HG02642 (cell line): ENCODE measurements around the gene TRIP12.
"Not testable (repeated sequence)": the region's sequence is repeated elsewhere in the genome, so short reads cannot be mapped to it uniquely, and the experiment has no call there.

Experiments
- ATAC-seq: cut with Tn5 transposase; IDR thresholded peaks from one replicate; pipeline ENCODE4 v1.9.1; 2021; ENCODE audit warnings: mild to moderate bottlenecking; ENCODE audit not compliant: unreplicated experiment, poor library complexity

TRIP12 gene

DNA sequence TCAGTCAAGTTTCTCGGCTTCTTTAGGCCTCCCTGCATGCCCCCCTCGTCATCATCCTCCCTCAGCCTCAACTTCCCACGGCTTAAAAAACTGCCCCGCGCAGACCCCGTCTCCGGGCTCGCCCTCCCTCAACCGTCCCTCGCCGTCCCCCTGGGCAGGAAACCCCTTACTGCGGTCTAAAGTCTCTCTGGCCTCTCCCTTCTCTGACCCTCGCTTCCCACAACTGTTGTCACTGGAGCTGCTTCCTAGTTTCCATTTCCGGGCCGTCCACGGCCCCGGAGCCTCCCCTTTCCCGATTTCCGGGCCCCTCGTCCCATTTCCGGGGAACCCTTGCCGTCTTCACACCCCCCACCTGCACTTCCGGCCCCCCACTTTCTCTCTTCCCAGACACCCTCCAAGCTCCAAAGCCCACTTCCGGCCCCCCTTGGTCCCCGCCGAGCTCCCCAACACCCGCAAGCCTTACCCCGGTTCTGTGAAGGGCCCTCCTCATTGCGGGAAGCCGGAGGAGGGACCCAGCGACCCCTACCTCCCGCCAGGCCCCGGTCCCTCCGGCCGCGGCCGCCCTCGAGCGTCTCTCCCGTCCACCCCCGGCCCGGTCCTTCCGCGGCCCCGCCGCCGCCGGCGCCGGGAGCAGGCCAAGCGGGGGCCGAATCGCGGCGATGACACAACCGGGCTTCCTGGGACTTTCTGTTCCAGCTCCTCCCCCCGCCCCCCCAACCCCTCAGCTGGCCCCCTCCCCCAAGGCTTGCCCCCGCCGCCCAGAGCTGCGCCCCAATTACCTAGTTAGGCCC, 513 bp downstream of the TRIP12 start:
- peak; percentile 24 for ATAC-seq

DNA sequence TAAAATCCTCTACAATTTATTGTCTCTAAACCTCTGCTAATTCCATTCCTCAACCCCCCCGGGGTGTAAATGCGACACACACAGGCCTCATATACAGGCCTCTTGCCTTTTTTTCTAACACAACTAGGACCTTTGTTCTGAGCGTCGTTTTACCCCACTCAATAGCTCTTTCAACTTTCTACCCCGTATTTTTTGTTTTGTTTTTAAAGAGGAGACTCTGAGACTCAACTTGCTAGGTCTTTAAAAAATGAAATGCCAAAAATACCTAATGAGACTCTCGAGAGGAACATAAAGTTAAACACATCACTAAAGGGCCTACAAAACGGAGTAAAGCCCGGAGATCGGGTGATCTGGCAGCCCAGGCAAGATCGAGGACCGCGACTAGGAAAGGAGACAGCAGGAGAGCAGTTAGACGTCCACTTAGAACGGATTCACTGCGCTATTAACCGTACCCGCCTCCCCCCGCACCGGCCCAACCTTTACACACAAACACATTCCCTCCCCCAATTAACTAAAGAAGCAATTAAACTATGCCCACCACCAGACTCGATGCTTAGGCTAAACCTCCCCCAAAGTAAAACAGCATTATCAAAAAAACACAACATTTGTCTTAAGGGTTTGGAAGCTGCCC, 1.7 kb downstream of the TRIP12 start:
- no peak for ATAC-seq

DNA sequence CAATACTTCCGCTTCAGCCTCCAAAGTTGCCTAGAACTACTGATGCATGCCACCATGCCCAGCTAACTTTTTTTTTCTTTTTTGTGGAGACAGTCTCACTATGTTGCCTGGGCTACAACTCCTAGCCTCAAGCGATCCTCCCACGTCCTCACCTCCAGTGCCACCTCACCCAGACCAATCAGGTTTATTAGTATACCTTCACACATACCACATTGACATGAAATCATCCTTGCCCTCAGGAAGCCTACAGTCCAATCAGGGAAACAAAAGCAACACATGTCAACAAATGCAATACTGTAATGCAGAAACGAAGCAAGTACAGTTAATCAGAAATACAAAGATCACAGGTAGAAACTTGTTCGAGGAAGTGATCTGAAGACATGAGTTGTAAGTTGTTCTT, 4.0 kb downstream of the TRIP12 start:
- ATAC-seq: no peak

DNA sequence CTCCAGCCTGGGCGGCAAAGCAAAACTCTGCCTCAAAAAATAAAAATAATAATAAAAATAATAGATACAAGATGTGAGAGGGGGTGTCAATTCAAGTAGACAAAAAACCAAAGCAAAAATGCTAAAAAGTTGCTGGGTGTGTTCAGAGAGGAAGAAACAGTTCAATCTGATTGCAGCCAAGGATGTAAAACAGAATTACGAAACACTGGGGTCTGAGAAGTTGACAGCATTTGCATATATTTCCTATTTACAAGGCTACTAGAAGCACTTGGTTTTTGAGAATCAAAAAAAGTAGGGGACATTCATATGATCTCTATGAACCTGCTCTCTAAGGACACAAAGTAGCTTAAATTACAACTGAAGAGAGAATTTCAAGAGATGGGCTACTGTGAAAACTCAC, 7.6 kb downstream of the TRIP12 start:
- ATAC-seq: no peak

DNA sequence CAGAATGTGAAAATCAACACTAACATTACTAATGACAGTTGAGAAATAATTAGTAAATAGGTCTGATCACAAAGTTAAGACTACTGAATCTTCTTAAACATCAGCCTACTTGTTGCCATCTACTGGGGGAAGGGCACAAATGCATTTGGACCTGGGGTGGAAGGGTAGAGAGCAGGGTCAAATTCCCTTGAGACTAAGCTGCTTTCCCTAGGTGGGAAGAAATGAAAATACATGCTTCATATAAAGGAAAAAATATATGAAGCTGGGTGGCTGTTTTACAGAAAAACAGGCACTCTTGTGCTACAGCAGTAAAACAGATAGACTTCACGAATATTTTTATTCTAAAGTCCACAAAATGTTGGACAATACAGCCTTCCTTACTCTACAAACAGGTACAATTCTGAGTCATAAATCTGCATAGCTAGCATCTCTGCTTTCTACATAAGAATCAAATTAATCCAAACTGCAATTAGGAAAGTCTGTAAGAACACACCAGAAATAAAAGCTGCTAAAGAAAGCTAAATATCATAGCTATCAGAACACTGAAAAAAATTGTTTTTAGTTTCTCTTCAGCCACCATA, 10.9 kb downstream of the TRIP12 start:
- peak; percentile 72 for ATAC-seq

DNA sequence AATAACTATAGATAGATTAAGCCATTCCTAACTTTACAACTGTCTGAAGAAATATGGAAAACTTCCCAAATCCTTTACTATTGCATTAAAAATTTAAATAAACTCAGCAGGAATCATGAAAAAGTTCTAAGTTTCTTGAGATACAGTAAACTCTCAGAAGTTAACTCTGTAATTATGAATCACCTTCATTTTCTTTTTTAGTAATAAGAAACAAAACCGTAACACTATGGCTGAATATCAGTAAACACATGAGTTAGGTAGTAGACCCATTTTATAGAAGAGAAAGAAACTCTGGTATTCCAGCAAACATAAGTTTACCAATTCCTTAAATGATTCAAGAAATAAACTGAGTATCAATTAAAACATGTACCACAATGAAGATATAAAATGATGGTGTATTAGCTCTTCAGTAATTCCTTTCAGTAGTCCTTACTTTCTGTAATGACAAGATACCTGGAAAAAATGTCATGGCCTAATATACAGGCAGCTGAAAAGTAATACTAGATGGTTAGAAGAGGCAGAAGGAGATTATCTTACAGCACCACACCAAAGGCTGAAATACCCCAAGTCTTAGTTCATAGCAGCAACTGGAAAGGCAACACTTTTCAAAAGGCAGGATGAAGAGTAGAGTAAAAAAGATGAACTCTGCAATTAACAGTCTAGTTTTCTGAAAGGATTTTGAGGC, 11.5 kb downstream of the TRIP12 start:
- peak; percentile 34 for ATAC-seq

DNA sequence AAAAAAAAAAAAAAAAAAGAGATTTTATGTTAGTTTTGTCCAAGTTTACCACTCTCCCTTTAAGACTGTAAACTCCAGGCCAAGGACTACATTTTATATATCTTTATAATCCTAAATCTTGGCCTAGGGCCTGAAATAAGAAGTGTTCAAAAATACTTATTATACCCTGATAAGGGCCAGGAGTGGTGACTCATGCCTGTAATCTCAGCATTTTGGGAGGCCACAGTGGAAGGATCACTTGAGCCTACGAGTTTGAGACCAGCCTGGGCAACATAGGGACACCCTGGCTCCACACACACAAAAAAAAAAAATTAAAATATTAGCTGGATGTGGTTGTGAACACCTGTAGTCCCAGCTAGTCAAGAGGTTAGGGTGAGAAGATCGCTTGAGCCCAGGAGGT, 12.7 kb downstream of the TRIP12 start:
- ATAC-seq: no peak

DNA sequence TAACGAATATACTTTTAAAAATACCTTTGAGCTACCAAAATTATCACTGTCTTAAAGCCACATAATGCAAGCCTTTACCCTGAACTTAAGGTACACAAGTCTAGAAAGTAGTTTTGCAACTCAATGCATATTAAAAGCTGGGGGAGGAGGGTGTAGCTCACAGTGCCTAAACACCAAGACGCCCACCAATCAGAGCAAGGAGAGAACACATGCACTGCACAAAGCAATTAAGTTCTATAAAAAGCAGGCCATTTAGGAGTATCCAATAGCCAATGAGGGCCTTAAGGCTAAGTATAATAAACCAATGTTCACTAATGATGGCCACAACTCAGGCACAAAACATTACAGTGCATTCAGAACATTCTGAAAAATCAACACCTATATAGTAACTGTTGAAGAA, 16.2 kb downstream of the TRIP12 start:
- no peak for ATAC-seq

DNA sequence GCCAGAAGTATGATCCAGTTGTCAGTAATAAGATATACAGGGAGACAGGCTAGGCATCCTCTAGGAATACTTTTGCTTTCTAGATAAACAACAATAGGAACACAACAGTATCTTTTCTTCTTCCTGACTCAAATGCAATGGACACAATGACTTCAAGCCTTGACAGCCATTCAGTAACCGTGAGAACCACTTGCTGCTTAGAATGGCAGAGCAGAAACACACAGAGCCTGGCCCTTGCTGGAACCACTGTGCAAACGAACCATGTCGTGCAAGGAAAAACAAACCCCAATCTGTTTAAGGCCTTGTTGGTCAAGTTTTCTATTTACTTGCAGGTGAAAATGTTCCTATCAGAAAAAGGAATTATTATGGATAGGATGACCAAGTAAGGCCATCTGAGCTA, 18.8 kb downstream of the TRIP12 start:
- ATAC-seq: no peak

DNA sequence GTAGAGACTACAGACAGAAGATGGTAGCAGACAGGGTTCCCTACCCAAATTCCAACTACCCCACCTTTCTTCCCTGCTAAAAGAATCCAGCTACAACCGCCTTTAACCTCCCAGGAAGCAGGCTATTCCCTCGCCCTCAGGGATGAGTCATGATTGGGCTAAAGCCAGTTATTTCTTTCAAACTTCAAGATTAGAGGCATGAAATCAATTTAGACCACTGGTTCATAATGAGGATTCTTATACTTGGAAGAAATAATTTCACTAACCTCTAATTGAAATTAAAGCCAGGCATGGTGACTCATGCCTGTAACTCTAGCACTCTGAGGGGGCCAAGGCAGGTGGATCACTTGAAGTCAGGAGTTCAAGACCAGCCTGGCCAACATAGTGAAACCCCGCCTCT, 20.0 kb downstream of the TRIP12 start:
- ATAC-seq: no peak

DNA sequence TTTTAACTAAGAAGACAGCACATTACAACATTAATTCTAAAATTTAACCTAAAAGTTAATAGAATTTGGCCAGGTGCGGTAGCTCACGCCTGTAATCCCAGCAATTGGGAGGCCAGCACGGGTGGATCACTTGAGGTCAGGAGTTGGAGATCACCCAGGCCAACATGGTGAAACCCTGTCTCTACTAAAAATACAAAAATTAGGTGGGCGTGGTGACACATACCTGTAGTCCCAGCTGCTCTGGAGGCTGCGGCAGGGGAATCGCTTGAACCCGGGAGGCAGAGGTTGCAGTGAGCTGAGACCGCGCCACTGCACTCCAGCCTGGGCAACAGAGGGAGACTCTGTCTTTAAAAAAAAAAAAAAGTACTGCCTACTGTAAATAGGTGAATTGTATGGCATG, 21.3 kb downstream of the TRIP12 start:
- ATAC-seq: not testable (repeated sequence)

DNA sequence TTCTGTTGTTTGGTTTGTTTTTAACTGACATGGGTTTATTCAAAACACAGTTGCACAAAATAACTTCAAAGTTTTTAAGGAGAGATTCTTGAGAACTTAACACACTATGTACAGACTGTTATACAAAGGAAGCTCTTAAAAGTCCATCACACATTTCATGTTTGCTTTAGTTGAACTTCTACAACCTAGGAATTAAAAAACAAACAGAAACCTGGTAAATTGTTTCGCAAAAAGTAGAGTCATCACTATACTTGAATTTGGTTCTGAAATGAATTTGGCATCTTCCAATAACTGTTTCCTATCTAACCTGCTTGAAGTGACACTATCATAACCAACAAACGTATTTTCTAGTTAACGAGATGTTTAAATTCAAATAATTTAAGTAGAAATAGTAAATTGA, 21.8 kb downstream of the TRIP12 start:
- no peak for ATAC-seq

DNA sequence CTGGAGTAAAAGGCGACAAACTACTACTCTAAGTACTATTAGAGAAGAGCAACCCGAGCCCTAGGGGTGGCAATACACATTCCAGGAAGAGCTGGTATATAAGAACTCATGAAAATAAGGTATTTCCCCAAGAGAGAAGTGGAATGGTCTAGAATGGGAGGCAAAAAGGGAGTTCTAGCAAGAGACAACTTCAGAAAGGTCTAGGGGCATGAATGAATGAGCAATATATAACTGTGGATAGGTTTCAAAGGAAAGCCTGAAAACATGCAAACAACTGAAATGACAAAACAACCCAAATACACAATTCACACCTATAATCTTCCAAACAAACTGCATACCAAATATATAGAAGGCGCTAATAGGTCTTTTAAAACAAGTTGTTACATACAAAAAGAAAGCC, 22.2 kb downstream of the TRIP12 start:
- no peak for ATAC-seq

DNA sequence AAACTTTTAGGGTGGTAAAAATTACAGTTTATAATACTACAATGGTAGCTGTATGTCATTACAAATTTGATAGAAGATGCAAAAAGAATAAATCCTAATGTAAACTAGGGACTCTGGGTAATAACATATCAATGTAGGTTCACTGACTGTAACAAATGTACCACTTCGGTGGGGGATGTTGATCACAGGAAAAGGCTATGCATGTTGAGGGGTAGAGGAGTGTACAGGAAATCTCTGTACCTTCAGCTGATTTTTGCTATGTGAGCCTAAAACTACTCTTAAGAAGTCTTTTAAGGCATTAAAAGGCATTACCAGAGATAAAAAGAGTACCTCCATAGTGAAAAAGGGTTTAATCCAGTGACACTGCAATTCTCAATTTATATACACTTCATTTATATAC, 25.0 kb downstream of the TRIP12 start:
- ATAC-seq: no peak

DNA sequence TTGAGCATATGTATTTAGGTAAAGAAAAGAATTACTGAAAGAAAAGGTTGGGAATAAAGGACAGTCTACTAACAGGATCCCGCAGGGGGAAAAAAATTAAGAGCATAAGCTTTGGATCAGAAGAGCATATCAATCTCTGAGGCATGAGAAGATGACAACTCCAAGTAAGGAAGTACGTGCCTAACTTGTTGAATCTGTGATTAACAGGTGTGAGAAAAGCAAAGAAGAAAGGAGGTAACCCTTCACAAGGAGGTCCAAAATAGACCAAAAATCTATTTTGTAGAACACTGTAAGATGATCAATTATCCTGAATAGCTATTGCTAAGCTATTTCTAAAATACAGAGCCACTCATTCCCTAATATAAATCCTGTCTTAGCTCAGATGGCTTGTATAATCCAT, 32.8 kb downstream of the TRIP12 start:
- no peak for ATAC-seq

DNA sequence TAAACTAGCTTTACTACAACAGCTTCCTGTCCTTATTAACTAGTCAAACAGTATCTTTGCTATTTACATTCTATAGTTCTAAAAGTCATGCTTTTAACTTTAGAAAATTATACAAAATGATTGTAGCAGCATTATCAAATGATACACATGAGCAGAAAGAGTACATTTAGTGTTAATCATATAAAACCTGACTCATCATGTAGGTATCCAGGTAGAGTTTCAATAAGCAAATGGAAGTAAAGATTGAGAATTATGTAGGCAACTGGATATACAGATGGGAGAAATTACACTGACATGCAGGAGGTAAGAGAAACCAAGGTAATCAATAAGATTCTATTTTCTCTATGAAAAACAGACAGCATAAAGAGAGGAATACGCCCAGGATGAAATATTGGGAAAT, 33.8 kb downstream of the TRIP12 start:
- no peak for ATAC-seq

DNA sequence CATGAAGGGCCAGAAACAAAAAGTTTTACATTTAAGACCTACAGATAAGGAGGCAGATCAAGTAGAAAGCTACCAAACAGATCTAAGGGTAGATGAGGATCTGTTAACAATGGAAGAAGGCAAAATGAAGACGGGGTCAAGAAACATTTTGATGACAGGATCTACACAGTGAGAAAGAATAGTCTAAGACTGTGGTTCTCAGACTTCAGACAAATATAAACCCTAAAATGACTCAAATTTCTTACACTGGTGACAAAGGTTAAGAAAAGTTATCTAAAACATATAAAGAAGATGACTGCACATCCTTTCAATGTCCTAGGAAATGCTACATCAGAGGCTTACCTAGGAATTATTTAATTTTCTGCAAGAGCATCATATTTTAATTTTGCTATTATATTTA, 34.4 kb downstream of the TRIP12 start:
- no peak for ATAC-seq

DNA sequence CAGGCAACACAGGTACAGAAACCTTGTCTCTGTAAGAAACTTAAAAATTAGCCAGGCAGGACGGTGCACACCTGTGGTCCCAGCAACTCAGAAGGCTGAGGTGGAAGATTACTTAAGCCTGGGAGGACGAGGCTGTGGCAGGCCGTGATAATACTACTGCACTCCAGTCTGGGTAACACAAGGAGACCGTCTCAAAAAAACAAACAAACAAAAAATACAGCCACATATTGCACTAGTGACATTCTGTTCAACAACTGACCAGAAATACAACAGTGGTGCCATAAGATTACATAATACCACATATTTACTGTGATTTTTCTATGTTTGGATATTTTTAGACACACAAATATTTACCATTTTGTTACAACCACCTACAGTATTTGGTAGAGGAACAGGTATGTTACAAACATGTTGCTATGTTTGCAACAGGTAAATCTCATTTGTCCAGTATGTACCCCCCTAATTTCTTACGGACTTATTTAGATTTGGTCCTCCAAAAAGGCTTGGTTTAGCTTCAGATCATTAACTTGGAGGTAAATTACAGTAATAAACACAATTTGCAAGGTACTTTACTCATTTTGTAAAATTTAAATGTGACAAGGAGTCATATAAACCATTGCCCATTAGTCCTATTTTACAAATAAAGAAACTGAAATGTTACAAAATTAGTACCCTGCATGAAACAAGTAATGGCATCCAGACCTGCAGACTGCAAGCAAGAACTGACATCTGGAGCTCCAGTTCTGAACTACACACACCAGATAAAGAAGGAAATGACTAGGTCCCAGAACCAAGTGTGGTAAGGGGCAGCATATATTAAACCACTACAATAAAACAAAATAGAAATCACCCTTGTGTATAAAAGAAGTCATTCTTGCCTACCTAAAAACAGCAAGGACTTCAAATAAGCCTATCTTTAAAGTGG, 36.8 kb downstream of the TRIP12 start:
- ATAC-seq: peak; percentile 84

DNA sequence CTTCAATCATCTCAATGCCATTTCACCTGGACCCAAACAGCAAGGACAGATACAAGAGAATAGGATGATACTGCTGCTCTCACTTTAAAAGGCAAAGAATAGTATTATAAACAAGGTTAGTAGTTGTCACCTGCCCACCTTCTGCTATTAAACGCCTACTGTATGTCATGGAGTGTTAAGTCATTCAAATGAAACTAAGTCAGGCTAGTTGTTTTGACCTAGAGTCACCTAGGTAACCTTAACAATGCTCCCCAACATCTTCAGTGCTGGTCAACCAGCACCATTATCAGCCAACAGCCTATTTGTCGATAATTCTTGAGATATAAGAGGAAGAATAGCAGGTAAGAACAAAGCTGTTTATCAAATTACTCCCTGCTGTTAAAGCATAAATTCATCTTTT, 39.2 kb downstream of the TRIP12 start:
- no peak for ATAC-seq

DNA sequence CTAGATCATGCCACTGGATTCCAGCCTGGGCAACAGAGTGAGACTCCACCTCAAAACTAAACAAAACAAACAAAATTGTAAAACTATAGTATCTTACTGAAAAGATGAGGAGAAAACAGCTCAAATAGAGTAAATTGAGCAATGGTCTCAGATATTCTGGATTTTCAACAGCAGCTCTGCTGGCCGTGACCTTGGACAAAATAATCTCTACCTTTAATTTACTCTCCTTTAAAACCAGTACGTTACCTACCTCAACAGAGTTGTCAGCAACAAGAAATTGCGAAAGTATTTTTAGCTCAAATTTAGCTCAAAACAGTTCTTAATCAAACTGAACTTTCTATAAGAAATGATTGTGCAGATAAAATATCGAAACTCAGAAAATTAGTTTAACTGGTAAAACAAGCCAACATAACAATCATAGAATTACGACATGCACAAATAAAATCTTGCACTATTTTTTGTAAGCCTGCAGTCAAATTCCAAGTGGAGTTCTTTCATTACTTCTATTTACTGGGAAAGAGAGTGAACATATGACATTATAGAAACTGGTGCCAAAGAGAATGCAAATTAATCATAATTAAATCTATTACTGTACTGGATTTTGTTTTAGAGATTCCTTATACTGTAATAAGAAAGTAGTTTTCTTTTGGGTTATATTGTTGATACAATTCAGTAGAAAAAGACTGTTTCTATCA, 40.8 kb downstream of the TRIP12 start:
- ATAC-seq: no peak
